Epithelial cell of proximal tubule (primary cell): ENCODE data around the gene LGALS7. TPM values are rescaled to one million over a fixed set of nuclear protein-coding genes. Genes with fewer than 3 reads are reported as not detected.
A peak's percentile ranks its signal among the peaks of the same experiment; 100 is the strongest.

ENCODE experiments used
- DNase-seq: peaks from one replicate; pipeline ENCODE4 v3.0.0-alpha.2; 2011; ENCODE audit warnings: low read depth
- H3K4me3 ChIP-seq: 2 replicates; pipeline ENCODE4 v1.5.1; 2011; ENCODE audit warnings: low read depth, mild to moderate bottlenecking, low read length
- CTCF ChIP-seq: conservative IDR thresholded peaks from 2 replicates; pipeline ENCODE4 v1.5.1; 2012; ENCODE audit warnings: low read depth, mild to moderate bottlenecking, low read length
- total RNA-seq: library from RNA; depleted of rRNA; stranded (reverse); fragments of >200 nt; gene quantifications from 2 replicates; pipeline ENCODE4 v1.2.3, GENCODE V29; 2015

Gene LGALS7
- total RNA-seq, 1 donor from 2014 or later = not detected

DNA sequence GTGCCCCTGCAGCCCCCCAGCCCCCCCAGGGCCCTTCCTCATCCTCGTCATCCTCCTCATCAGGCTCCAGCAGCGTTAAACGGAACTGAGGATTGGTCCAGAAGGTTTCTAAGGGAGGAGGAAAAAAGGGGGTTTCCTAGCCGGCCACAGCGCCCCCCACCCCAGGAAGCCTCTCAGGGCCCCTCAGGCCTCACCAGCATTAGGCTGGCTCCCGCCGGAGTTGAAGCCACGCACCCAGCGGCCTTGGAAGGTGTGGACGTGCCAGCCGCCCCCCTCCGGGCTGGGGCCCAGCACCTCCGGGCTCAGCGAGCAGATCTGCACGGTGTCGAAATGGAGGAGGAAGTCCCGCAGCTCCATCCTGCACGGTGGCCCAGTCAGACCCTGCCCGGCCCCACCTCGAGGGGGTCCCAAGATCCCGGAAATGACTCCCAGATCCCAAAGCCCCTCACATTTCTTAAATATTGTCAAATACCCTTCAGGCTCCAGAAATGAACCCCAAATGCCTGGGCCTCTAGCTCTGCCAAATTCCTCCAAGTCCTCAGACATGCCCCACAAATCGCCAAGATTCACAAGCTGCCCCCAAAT, 35.9 kb downstream of the LGALS7 start:
- no peak for DNase-seq
- TF ChIP-seq CTCF = no peak
- H3K4me3 ChIP-seq = peak overlapping the region; percentile 23

GRCh38 chr19:38736413-38737280, 36.7 kb downstream of the LGALS7 start:
- DNase-seq = no peak
- TF ChIP-seq CTCF = no peak
- H3K4me3 ChIP-seq = peak overlapping the region; percentile 61

DNA sequence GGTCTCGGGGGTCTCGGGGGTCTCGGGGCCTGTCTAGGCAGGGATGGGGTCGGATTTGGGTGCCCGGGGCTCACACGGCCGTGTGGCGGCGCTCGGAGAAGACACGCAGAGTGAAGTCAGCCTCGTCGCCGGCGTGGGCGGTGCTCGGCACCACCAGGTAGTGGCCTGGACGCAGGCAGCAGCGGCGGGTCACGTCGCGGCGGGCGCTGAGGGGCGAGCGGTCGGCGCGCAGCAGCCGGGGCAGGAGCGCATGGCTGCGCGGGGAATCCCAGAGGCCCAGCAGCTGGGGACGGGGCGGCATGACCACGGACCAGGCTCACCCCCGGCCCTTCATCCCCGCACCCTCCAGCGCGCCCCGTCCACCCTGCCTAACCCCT, 37.3 kb downstream of the LGALS7 start:
- peak overlapping the region; percentile 61 for H3K4me3 ChIP-seq
- DNase-seq = no peak
- no peak for TF ChIP-seq CTCF

DNA sequence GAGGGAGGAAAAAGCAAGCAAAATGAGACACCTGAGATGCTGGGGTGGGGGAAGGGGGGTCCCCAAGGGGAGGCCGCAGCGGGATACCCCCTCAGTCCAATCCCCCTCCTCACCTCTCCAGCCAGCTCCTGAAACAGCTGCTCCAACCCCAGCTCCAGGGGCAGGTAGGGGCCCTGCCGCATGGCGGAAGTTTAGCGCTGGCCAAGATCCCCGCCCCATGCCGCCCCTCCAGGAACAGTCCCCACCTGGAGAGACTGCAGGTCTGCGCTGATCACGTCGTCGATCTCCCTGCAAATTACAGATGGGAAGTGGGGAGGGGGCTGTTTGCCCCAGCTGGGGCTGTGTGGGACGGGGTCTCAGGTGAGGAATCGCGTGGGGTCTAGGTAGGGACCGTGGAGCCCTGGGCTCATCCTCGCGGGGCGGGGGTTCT, 38.0 kb downstream of the LGALS7 start:
- peak overlapping the region; percentile 68 for H3K4me3 ChIP-seq
- no peak for TF ChIP-seq CTCF
- DNase-seq = no peak

GRCh38 chr19:38734426-38735256, 38.7 kb downstream of the LGALS7 start:
- H3K4me3 ChIP-seq = peak overlapping the region; percentile 68
- DNase-seq = no peak
- no peak for TF ChIP-seq CTCF

GRCh38 chr19:38734176-38734425, 39.2 kb downstream of the LGALS7 start:
- no peak for TF ChIP-seq CTCF
- peak overlapping the region; percentile 68 for H3K4me3 ChIP-seq
- no peak for DNase-seq
